Gastroesophageal sphincter (tissue), 3 donors: ENCODE data around the gene NOX3.

Experiments used
- CTCF ChIP-seq, 4 experiments: fragments of 200-600 bp in 2 of 4; fragments of 450-650 bp in 2 of 4; sonication (generic) in 1 of 4; IDR thresholded peaks; one replicate each; pipeline ENCODE4 v1.5.1; 2017 to 2019; ENCODE audit warnings: antibody characterized with exemption in 4 of 4, mild to moderate bottlenecking in 2 of 4, moderate library complexity in 2 of 4
- POLR2A ChIP-seq, 2 donors: fragments of 450-650 bp; IDR thresholded peaks; one replicate each; pipeline ENCODE4 v1.6.1; 2017; ENCODE audit warnings: antibody characterized with exemption in 2 of 2, mild to moderate bottlenecking in 2 of 2, moderate library complexity in 1 of 2
- POLR2AphosphoS5 ChIP-seq: sonication (generic); formaldehyde crosslinking; IDR thresholded peaks from one replicate; pipeline ENCODE4 v1.6.1; 2017; ENCODE audit warnings: antibody characterized with exemption

- TF ChIP-seq CTCF (IDR thresholded peaks at IDR 0.05) (no peak), POLR2AphosphoS5 (no peak), POLR2A (IDR thresholded peaks at IDR 0.05) (no peak)
Observed at GRCh38 chr6:155502393-155502792, 46.8 kb upstream of the NOX3 start.
